NCI-H748 (cell line): ENCODE data around the gene SLC6A13.
A peak's percentile ranks its signal among the peaks of the same experiment; 100 is the strongest.
"Not testable (repeated sequence)": the region's sequence is repeated elsewhere in the genome, so short reads cannot be mapped to it uniquely, and the experiment has no call there.

Source experiments
- DNase-seq: peaks from one replicate; lab custom pipeline; 2025; ENCODE audit not compliant: unreplicated experiment; lab: John Stamatoyannopoulos, UW

SLC6A13 gene

GRCh38 chr12:262817-263216 is at the start of gene SLC6A13:
SLC6A13 (minus strand) TSS chr12:262836; CDS start chr12:260052, 2,784 bp downstream.
- DNase-seq: no peak

GRCh38 chr12:308511-308910 is 45.9 kb upstream of the SLC6A13 start:
- DNase-seq: no peak

- DNase-seq: no peak
Observed at GRCh38 chr12:307406-307805, 44.8 kb upstream of the SLC6A13 start.

- no peak for DNase-seq
Observed at GRCh38 chr12:304805-305204, 42.2 kb upstream of the SLC6A13 start.

GRCh38 chr12:302766-303165 is 40.1 kb upstream of the SLC6A13 start:
- not testable (repeated sequence) for DNase-seq

GRCh38 chr12:300166-300565 is 37.5 kb upstream of the SLC6A13 start:
- not testable (repeated sequence) for DNase-seq

GRCh38 chr12:299511-299910 is 36.9 kb upstream of the SLC6A13 start:
- DNase-seq: not testable (repeated sequence)

GRCh38 chr12:298059-298458 is 35.4 kb upstream of the SLC6A13 start:
- DNase-seq: not testable (repeated sequence)

- no peak for DNase-seq
Observed at GRCh38 chr12:295132-295531, 32.5 kb upstream of the SLC6A13 start.

- DNase-seq: no peak
Observed at GRCh38 chr12:293199-293598, 30.6 kb upstream of the SLC6A13 start.

- no peak for DNase-seq
Observed at GRCh38 chr12:292186-292585, 29.6 kb upstream of the SLC6A13 start.

GRCh38 chr12:291153-291723 is 28.6 kb upstream of the SLC6A13 start:
- DNase-seq: no peak

GRCh38 chr12:288687-289086 is 26.1 kb upstream of the SLC6A13 start:
- no peak for DNase-seq

- DNase-seq: no peak
Observed at GRCh38 chr12:286531-287300, 24.1 kb upstream of the SLC6A13 start.

- DNase-seq: no peak
Observed at GRCh38 chr12:278046-278445, 15.4 kb upstream of the SLC6A13 start.

- DNase-seq: no peak
Observed at GRCh38 chr12:275812-276211, 13.2 kb upstream of the SLC6A13 start.

- DNase-seq: no peak
Observed at GRCh38 chr12:273382-273781, 10.7 kb upstream of the SLC6A13 start.

GRCh38 chr12:272942-273341 is 10.3 kb upstream of the SLC6A13 start:
- DNase-seq: no peak

- DNase-seq: no peak
Observed at GRCh38 chr12:271161-271560, 8.5 kb upstream of the SLC6A13 start.

GRCh38 chr12:269191-269590 is 6.6 kb upstream of the SLC6A13 start:
- DNase-seq: no peak

GRCh38 chr12:268483-268840 is 5.8 kb upstream of the SLC6A13 start:
- peak; percentile 2 for DNase-seq

- peak; percentile 39 for DNase-seq
Observed at GRCh38 chr12:267581-268482, 5.2 kb upstream of the SLC6A13 start.
